Measurements from ENCODE around the gene NOC2L.

DNA sequence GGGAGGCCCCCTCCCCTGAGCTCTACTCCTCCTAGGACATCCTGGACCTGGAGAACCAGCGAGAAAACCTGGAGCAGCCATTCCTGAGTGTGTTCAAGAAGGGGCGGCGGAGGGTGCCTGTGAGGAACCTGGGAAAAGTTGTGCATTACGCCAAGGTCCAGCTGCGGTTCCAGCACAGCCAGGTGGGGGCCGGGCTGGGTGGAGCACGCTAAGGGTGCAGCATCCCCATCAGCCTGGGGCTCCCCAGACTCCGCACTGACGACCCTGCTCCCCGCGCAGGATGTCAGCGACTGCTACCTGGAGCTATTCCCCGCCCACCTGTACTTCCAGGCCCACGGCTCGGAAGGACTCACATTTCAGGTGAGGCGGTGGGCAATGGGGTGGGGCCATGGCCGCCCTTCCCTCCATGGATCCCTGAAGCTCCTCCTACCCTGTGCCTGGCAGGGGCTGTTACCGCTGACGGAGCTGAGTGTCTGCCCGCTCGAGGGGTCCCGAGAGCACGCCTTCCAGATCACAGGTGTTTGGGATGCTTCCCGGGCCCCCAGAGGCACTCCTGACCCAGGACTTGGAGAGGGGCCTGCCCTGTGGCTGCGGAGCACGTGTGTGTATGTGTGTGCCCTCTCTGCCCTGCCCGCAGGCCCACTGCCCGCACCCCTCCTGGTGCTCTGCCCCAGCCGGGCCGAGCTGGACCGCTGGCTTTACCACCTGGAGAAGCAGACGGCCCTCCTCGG, 11.4 kb upstream of the NOC2L start:
- TF ChIP-seq CTCF (IDR thresholded peaks at IDR 0.05) (no peak), POLR2AphosphoS5 (IDR thresholded peaks at IDR 0.05) (no peak), EP300 (IDR thresholded peaks at IDR 0.05) (no peak), POLR2A (IDR thresholded peaks at IDR 0.05) (no peak)
